ENCODE results near the gene CASK. TPM values are rescaled to one million over a fixed set of nuclear protein-coding genes. Genes with fewer than 3 reads are reported as not detected.

The CASK gene
- total RNA-seq, 1 experiment from 2014 or later = 54.6 TPM

DNA sequence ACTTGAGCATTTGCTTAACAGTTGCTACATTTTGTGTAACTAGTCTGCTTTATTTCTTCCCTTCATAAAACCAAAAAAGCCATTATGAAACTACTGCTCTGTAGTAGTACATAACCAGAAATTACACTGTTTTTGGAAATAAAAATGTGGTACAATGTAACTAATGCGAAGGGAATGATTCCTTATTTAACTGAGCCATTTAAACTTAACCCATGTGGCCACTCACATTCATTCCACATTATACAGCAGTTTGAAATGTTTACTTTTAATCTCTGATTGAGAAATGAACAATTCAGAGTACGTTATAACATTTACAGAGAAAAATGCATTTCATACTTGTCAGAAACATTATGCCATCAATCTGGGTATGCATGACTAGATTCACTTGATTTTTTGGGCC is 382.0 kb downstream of the CASK start:
- Mint-ChIP-seq H3K36me3 (peaks cover 8% of the 10 kb centered on the region), H3K27ac (no peak overlapping the region), H3K4me3 (no peak overlapping the region), H3K27me3 (ENCODE audit: low read depth) (no peaks in the 10 kb centered on the region), H3K9me3 (no peaks in the 10 kb centered on the region), H3K4me1 (peaks cover 4% of the 10 kb centered on the region; the same call in 1 of the 2 replicates)
- ATAC-seq (no peak), DNase-seq (ENCODE audit: low spot score) (no peak)
- TF ChIP-seq SOX15 (CRISPR knock-in tag; IDR thresholded peaks at IDR 0.05) = no peak
- ChIA-PET POLR2A (no interaction called here), CTCF (no interaction called here)

- H3K36me3 Mint-ChIP-seq = peaks cover 5% of the 10 kb centered on the region
- no peak for TF ChIP-seq CDX4 (CRISPR knock-in tag; IDR thresholded peaks at IDR 0.05; ENCODE audit: borderline replicate concordance)
- TF ChIP-seq ZNF425 (CRISPR knock-in tag; conservative IDR thresholded peaks at IDR 0.05) = no peak
- no peak for TF ChIP-seq ZNF396 (CRISPR knock-in tag; IDR thresholded peaks at IDR 0.05; ENCODE audit: borderline replicate concordance)
- no peak for TF ChIP-seq ZNF423 (CRISPR knock-in tag; IDR thresholded peaks at IDR 0.05)
- TF ChIP-seq ZSCAN18 (CRISPR knock-in tag; IDR thresholded peaks at IDR 0.05) = no peak
- TF ChIP-seq ZNF121 (CRISPR knock-in tag; IDR thresholded peaks at IDR 0.05) = no peak
- TF ChIP-seq GRHL2 (CRISPR knock-in tag; IDR thresholded peaks at IDR 0.05; ENCODE audit: insufficient replicate concordance, severe bottlenecking) = no peak
- TF ChIP-seq, protein P1, sequence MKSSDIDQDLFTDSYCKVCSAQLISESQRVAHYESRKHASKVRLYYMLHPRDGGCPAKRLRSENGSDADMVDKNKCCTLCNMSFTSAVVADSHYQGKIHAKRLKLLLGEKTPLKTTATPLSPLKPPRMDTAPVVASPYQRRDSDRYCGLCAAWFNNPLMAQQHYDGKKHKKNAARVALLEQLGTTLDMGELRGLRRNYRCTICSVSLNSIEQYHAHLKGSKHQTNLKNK (CRISPR knock-in tag; IDR thresholded peaks at IDR 0.05) = no peak
- ChIA-PET POLR2A (no interaction called here), CTCF (no interaction called here)
- no peak overlapping the region for H3K4me3 Mint-ChIP-seq
- ATAC-seq (no peak), DNase-seq (ENCODE audit: low spot score) (no peak)
- no peak overlapping the region for H3K27ac Mint-ChIP-seq
- no peaks in the 10 kb centered on the region for H3K9me3 Mint-ChIP-seq
- H3K4me1 Mint-ChIP-seq = peaks cover 4% of the 10 kb centered on the region; the same call in 1 of the 2 replicates
- H3K27me3 Mint-ChIP-seq (ENCODE audit: low read depth) = no peaks in the 10 kb centered on the region
Measured at GRCh38 chrX:41538707-41539106, 384.6 kb downstream of the CASK start.

DNA sequence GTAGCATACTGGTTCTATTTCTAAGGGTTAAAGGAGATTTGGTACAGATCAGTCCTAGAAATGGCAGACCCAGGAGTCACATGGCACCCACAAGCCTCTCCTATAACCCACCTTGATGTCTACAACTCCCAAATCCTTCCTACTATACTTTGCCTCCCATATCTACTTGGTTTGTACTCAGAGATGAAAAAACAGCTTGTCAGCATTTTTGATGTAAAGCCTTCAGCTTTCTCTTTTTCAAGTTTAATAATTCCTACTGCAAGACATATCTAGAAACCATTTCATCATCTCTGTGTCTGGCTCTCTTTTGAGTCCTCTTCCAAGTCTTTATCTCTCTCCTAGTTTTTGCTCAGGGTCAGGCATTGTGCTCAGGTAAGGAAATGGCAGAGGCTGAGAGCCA is 393.3 kb downstream of the CASK start:
- Mint-ChIP-seq H3K9me3 (no peaks in the 10 kb centered on the region), H3K4me3 (no peak overlapping the region), H3K27ac (no peak overlapping the region), H3K4me1 (peaks cover 14% of the 10 kb centered on the region), H3K36me3 (peaks cover 9% of the 10 kb centered on the region), H3K27me3 (ENCODE audit: low read depth) (no peaks in the 10 kb centered on the region)
- ATAC-seq (no peak), DNase-seq (ENCODE audit: low spot score) (no peak)
- POLR2A ChIA-PET = no interaction called here
- CTCF ChIA-PET = no interaction called here
- TF ChIP-seq PRDM15 (CRISPR knock-in tag; IDR thresholded peaks at IDR 0.05) (no peak), ZNF317 (CRISPR knock-in tag; IDR thresholded peaks at IDR 0.05; ENCODE audit: borderline replicate concordance, low read depth) (no peak), IRF2 (CRISPR knock-in tag; IDR thresholded peaks at IDR 0.05; ENCODE audit: borderline replicate concordance, low read depth) (no peak), CTCF (IDR thresholded peaks at IDR 0.05) (no peak), EMX1 (CRISPR knock-in tag; IDR thresholded peaks at IDR 0.05) (no peak), ZNF416 (CRISPR knock-in tag; IDR thresholded peaks at IDR 0.05) (no peak), RORB (CRISPR knock-in tag; IDR thresholded peaks at IDR 0.05) (no peak), ZSCAN18 (CRISPR knock-in tag; IDR thresholded peaks at IDR 0.05) (no peak), TP53 (CRISPR knock-in tag; IDR thresholded peaks at IDR 0.05) (no peak), NFE2L1 (CRISPR knock-in tag; IDR thresholded peaks at IDR 0.05) (no peak), GTF2I (CRISPR knock-in tag; conservative IDR thresholded peaks at IDR 0.05) (no peak)
- TF ChIP-seq, protein P2, sequence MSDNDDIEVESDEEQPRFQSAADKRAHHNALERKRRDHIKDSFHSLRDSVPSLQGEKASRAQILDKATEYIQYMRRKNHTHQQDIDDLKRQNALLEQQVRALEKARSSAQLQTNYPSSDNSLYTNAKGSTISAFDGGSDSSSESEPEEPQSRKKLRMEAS (CRISPR knock-in tag; IDR thresholded peaks at IDR 0.05) = no peak
- TF ChIP-seq, protein P3, sequence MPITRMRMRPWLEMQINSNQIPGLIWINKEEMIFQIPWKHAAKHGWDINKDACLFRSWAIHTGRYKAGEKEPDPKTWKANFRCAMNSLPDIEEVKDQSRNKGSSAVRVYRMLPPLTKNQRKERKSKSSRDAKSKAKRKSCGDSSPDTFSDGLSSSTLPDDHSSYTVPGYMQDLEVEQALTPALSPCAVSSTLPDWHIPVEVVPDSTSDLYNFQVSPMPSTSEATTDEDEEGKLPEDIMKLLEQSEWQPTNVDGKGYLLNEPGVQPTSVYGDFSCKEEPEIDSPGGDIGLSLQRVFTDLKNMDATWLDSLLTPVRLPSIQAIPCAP (CRISPR knock-in tag; IDR thresholded peaks at IDR 0.05) = no peak

All from WTC11 (cell line).